Body of pancreas (tissue), 4 donors: ENCODE measurements around the gene FLAD1. TPM values are rescaled to one million over a fixed set of nuclear protein-coding genes. Genes with fewer than 3 reads are reported as not detected.
A peak's percentile ranks its signal among the peaks of the same experiment; 100 is the strongest.

Source experiments
- ATAC-seq: fragments of 150-250 bp; one replicate; pipeline ENCODE4 v1.9.1; 2016
- DNase-seq, 4 donors: peaks; one replicate each; pipeline ENCODE4 v3.0.0-alpha.2; 2019
- H3K27ac ChIP-seq, 4 donors: fragments of 200-600 bp; sonication (generic); 1 replicate in 3 of 4; 2 replicates in 1 of 4; pipeline versions ENCODE4 v1.5.1 to v1.6.1; 2016 to 2019; ENCODE audit warnings: mild to moderate bottlenecking in 1 of 4, mixed read lengths in 1 of 4, moderate library complexity in 1 of 4
- H3K27me3 ChIP-seq, 2 donors: fragments of 200-600 bp; sonication (generic); one replicate each; pipeline ENCODE4 v1.6.0; 2016; ENCODE audit warnings: mild to moderate bottlenecking in 1 of 2
- H3K36me3 ChIP-seq, 2 donors: fragments of 200-600 bp; sonication (generic); replicated peaks in 1 of 2; 2 replicates each; pipeline ENCODE4 v1.5.1; 2016; ENCODE audit warnings: low read depth in 2 of 2; ENCODE audit not compliant: insufficient read depth in 1 of 2
- H3K4me1 ChIP-seq: fragments of 200-600 bp; sonication (generic); one replicate; pipeline ENCODE4 v1.6.0; 2016
- H3K4me3 ChIP-seq, 2 donors: fragments of 200-600 bp; sonication (generic); 1 replicate in 1 of 2; 2 replicates in 1 of 2; pipeline ENCODE4 v1.5.1; 2016 to 2019
- H3K9me3 ChIP-seq, 3 donors: fragments of 200-600 bp; sonication (generic); 1 replicate in 2 of 3; 2 replicates in 1 of 3; pipeline ENCODE4 v1.5.1; 2016
- CTCF ChIP-seq, 7 experiments: fragments of 450-650 bp in 4 of 7; fragments of 200-600 bp in 3 of 7; sonication (generic) in 3 of 7; IDR thresholded peaks; one replicate each; pipeline ENCODE4 v1.5.1; 2016 to 2019; ENCODE audit warnings: antibody characterized with exemption in 7 of 7
- POLR2A ChIP-seq, 3 donors: fragments of 450-650 bp; IDR thresholded peaks; one replicate each; pipeline ENCODE4 v1.6.1; 2016; ENCODE audit warnings: antibody characterized with exemption in 3 of 3, mild to moderate bottlenecking in 2 of 3
- WGBS, 2 donors: methylation state at CpG; one replicate each; pipeline ENCODE4 v1.1.5; 2017; 5-methylcytosine and 5-hydroxymethylcytosine counted together
- intact Hi-C: fragments of 100-400 bp; cut with DNase I; formaldehyde crosslinking; loops from one replicate; pipeline ENCODE4 v1.15.1; 2023
- total RNA-seq, 2 donors: library from RNA; depleted of rRNA; stranded (reverse); fragments of >200 nt; gene quantifications; one replicate each; pipeline ENCODE4 v1.1.0, GENCODE V29; 2016

Gene FLAD1
- total RNA-seq, 2 donors from 2014 or later, result 10.1 to 51.4 TPM

DNA sequence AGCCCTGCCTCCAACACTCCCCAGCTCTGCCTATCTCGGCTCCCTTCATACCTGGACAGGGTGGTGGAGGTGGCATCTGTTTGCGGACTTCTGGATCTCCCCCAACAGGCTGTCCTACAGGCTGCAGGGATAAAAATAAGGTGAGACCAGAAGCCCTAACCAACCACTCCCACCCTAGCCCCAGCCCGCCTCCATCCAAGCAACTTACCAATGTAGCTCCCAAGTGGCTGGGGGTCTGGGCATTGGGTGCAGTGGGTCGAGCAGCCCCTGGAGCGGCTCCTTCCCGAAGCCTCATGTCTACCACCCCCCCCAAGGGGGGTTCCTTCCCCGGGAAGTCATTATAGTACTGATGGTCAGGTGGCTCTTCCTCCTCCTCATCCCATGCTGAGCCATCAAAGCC lies 17.0 kb upstream of the FLAD1 start:
- DNase-seq (no peak), ATAC-seq (no peak)
- H3K4me3 ChIP-seq, result no peak overlapping the region
- intact Hi-C loops, result no loop called here
- 80 to 88% methylated on average over 4 to 7 of the region's 7 CpGs for WGBS, 2 donors
- H3K9me3 ChIP-seq, result no peaks in the 10 kb centered on the region
- no peak for TF ChIP-seq POLR2A (IDR thresholded peaks at IDR 0.05)
- no peak for TF ChIP-seq CTCF (IDR thresholded peaks at IDR 0.05)
- peaks cover 35% of the 10 kb centered on the region for H3K4me1 ChIP-seq
- H3K27me3 ChIP-seq, result no peaks in the 10 kb centered on the region
- no peak overlapping the region for H3K27ac ChIP-seq
- H3K36me3 ChIP-seq, result peaks cover 7 to 30% of the 10 kb centered on the region in 2 donors

- 87 to 88% methylated on average over 5 of the region's 5 CpGs for WGBS, 2 donors
- Histone ChIP-seq H3K27me3 (no peaks in the 10 kb centered on the region), H3K4me3 (no peak overlapping the region), H3K36me3 (peaks cover 7 to 30% of the 10 kb centered on the region in 2 donors), H3K27ac (peak overlapping the region in 2 of 4 donors; percentile 19 to 20), H3K9me3 (no peaks in the 10 kb centered on the region), H3K4me1 (peaks cover 43% of the 10 kb centered on the region)
- no peak for DNase-seq
- intact Hi-C loops, result no loop called here
- ATAC-seq, result no peak
- TF ChIP-seq POLR2A (IDR thresholded peaks at IDR 0.05), result no peak
- TF ChIP-seq CTCF (IDR thresholded peaks at IDR 0.05), result no peak
Measured at GRCh38 chr1:154967331-154967950, 15.7 kb upstream of the FLAD1 start.

DNA sequence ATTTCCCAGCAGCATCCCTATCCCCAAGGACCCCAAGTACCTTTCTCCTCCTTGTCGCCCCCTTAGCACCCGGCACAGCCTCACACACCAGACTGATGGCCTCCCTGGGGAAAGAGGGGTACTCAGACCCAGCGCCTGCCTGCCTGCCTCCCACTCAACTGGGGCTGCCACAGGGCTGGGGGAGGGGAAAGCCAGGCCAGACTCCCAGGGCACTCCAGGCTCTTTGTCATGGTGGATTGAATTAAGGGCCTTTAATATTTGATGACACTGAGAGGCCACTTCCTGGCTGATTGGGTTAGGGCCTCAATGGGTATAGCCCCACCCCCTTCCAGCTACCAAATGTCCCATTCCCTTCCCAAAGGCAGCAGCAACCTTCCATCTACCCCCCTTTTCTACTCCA lies 14.4 kb upstream of the FLAD1 start:
- Histone ChIP-seq H3K9me3 (no peaks in the 10 kb centered on the region), H3K4me3 (no peak overlapping the region), H3K27ac (peak overlapping the region in 2 of 4 donors; percentile 9 to 96), H3K36me3 (peaks cover 7 to 26% of the 10 kb centered on the region in 2 donors), H3K4me1 (peaks cover 42% of the 10 kb centered on the region), H3K27me3 (no peaks in the 10 kb centered on the region)
- 84 to 94% methylated on average over 3 of the region's 3 CpGs for WGBS, 2 donors
- intact Hi-C loops, result no loop called here
- ATAC-seq (no peak), DNase-seq (no peak)
- TF ChIP-seq CTCF (IDR thresholded peaks at IDR 0.05) (no peak), POLR2A (IDR thresholded peaks at IDR 0.05) (no peak)

DNA sequence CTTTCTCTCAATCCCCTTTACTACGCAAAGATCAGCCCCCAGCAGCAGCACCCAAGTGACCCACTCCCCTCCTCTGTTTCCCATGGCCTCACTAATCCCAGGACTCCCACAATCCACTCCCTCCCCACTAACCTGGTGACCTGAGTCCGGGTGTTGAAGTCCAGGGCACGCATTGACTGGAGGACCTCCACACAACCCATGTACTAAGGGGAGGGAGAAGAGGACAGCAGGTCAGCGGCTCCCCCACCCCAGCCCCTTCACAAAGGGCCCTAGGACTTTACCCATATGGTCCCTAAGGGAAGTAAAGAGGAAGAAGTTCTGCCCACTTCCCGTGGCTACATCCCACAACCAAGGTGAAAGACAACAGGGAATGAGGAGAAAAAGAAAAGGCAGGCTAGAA lies 13.9 kb upstream of the FLAD1 start:
- Histone ChIP-seq H3K36me3 (peaks cover 7 to 25% of the 10 kb centered on the region in 2 donors), H3K27ac (peak overlapping the region in 3 of 4 donors; percentile 96 to 98 (median 97)), H3K4me1 (peaks cover 42% of the 10 kb centered on the region), H3K9me3 (no peaks in the 10 kb centered on the region), H3K27me3 (no peaks in the 10 kb centered on the region), H3K4me3 (no peak overlapping the region)
- TF ChIP-seq CTCF (IDR thresholded peaks at IDR 0.05) (no peak), POLR2A (IDR thresholded peaks at IDR 0.05) (no peak)
- WGBS, 2 donors, result 77 to 85% methylated on average over 5 of the region's 5 CpGs
- ATAC-seq (no peak), DNase-seq (no peak)
- intact Hi-C loops, result no loop called here

- TF ChIP-seq CTCF (IDR thresholded peaks at IDR 0.05), result no peak
- no peak for TF ChIP-seq POLR2A (IDR thresholded peaks at IDR 0.05)
- ATAC-seq (no peak), DNase-seq (no peak)
- Histone ChIP-seq H3K4me1 (peaks cover 42% of the 10 kb centered on the region), H3K4me3 (no peak overlapping the region), H3K36me3 (peaks cover 7 to 22% of the 10 kb centered on the region in 2 donors), H3K27ac (peak overlapping the region in 3 of 4 donors; percentile 96 to 98 (median 97)), H3K27me3 (no peaks in the 10 kb centered on the region), H3K9me3 (no peaks in the 10 kb centered on the region)
- WGBS, 2 donors, result 44 to 47% methylated on average over 21 to 22 of the region's 22 CpGs
- intact Hi-C loops, result no loop called here
Measured at GRCh38 chr1:154969860-154970452, 13.2 kb upstream of the FLAD1 start.
